HepG2 (cell line): ENCODE results near the gene UCN2. TPM values are rescaled to one million over a fixed set of nuclear protein-coding genes. Genes with fewer than 3 reads are reported as not detected.

Experiments used
- CHCHD3 ChIP-seq: sonication (generic); formaldehyde crosslinking; IDR thresholded peaks from 2 replicates; pipeline ENCODE4 v1.8.0; 2022; ENCODE audit warnings: mild to moderate bottlenecking, missing genetic modification reagents, moderate library complexity
- FOXA3 ChIP-seq: IDR thresholded peaks from 2 replicates; pipeline ENCODE4 v1.6.1; 2016; ENCODE audit warnings: missing genetic modification reagents, missing compliant biosample characterization
- GFI1 ChIP-seq: sonication (generic); formaldehyde crosslinking; IDR thresholded peaks from 2 replicates; pipeline ENCODE4 v1.5.0; 2020; ENCODE audit warnings: missing genetic modification reagents, mild to moderate bottlenecking, borderline replicate concordance
- HNF4A ChIP-seq: sonication (generic); formaldehyde crosslinking; IDR thresholded peaks from 2 replicates; pipeline ENCODE4 v1.4.0; 2020; ENCODE audit warnings: missing genetic modification reagents
- JUND ChIP-seq: sonication (generic); formaldehyde crosslinking; IDR thresholded peaks from 2 replicates; pipeline ENCODE4 v1.8.0; 2022; ENCODE audit warnings: mild to moderate bottlenecking, missing genetic modification reagents
- KMT2B ChIP-seq: IDR thresholded peaks from 2 replicates; pipeline ENCODE4 v1.6.1; 2016; ENCODE audit warnings: missing genetic modification reagents, missing compliant biosample characterization
- NFIB ChIP-seq: sonication (generic); formaldehyde crosslinking; IDR thresholded peaks from 2 replicates; pipeline ENCODE4 v1.9.0; 2021; ENCODE audit warnings: missing genetic modification reagents, mild to moderate bottlenecking, borderline replicate concordance
- RBM39 ChIP-seq: fragments of 200-400 bp; formaldehyde crosslinking; IDR thresholded peaks from one replicate; pipeline ENCODE4 v1.6.1; 2018; ENCODE audit warnings: antibody characterized with exemption, mild to moderate bottlenecking, low read depth, low read length; ENCODE audit not compliant: poor library complexity, severe bottlenecking
- ZBTB8A ChIP-seq: sonication (generic); formaldehyde crosslinking; IDR thresholded peaks from 2 replicates; pipeline ENCODE4 v1.4.0; 2020; ENCODE audit warnings: mild to moderate bottlenecking, low read depth, missing genetic modification reagents, borderline replicate concordance
- ZNF253 ChIP-seq: sonication (generic); formaldehyde crosslinking; IDR thresholded peaks from 2 replicates; pipeline ENCODE4 v1.8.0; 2022; ENCODE audit warnings: mild to moderate bottlenecking, missing genetic modification reagents, borderline replicate concordance
- ZNF292 ChIP-seq: sonication (generic); formaldehyde crosslinking; IDR thresholded peaks from 2 replicates; pipeline ENCODE4 v1.8.1; 2022; ENCODE audit warnings: mild to moderate bottlenecking, low read depth, missing genetic modification reagents, borderline replicate concordance
- ZNF326 ChIP-seq: sonication (generic); formaldehyde crosslinking; IDR thresholded peaks from 2 replicates; pipeline ENCODE4 v1.4.0; 2020; ENCODE audit warnings: missing genetic modification reagents, borderline replicate concordance
- ZNF383 ChIP-seq: sonication (generic); formaldehyde crosslinking; IDR thresholded peaks from 2 replicates; pipeline ENCODE4 v1.4.0; 2020; ENCODE audit warnings: missing genetic modification reagents, mild to moderate bottlenecking, borderline replicate concordance
- ZNF550 ChIP-seq: sonication (generic); formaldehyde crosslinking; IDR thresholded peaks from 2 replicates; pipeline ENCODE4 v1.4.0; 2020; ENCODE audit warnings: mild to moderate bottlenecking, missing genetic modification reagents, borderline replicate concordance
- ZNF780A ChIP-seq: sonication (generic); formaldehyde crosslinking; IDR thresholded peaks from 2 replicates; pipeline ENCODE4 v1.8.0; 2022; ENCODE audit warnings: mild to moderate bottlenecking, missing genetic modification reagents, moderate library complexity
- ZSCAN25 ChIP-seq: sonication (generic); formaldehyde crosslinking; IDR thresholded peaks from 2 replicates; pipeline ENCODE4 v1.8.0; 2022; ENCODE audit warnings: mild to moderate bottlenecking, missing genetic modification reagents
- polyA plus RNA-seq, 8 experiments: library from polyadenylated mRNA; depleted of rRNA in 3 of 8; stranded (reverse) in 7 of 8; unstranded in 1 of 8; fragments of >200 nt; fragmentation: Illumina TruSeq in 4 of 8; extraction: Trizol in 4 of 8; gene quantifications; 2 replicates each; pipeline versions ENCODE4 v1.2.1 to v1.2.3, GENCODE V29; 2011 to 2016; ENCODE audit warnings: low read depth in 4 of 8, missing spikeins in 1 of 8, mixed read lengths in 1 of 8; ENCODE audit not compliant: insufficient read depth in 1 of 8
- total RNA-seq, 5 experiments: library from RNA; depleted of rRNA; stranded (reverse); fragments of >200 nt; fragmentation: Illumina TruSeq; extraction: Trizol; gene quantifications; 2 replicates each; pipeline ENCODE4 v1.2.3, GENCODE V29; 2016; ENCODE audit warnings: low read depth in 1 of 5
- TF ChIP-seq, protein P1 (sequence below): sonication (generic); formaldehyde crosslinking; IDR thresholded peaks from 2 replicates; pipeline ENCODE4 v1.5.1; 2020; ENCODE audit warnings: mild to moderate bottlenecking, missing genetic modification reagents, borderline replicate concordance
- TF ChIP-seq, protein P2 (sequence below): sonication (generic); formaldehyde crosslinking; IDR thresholded peaks from 2 replicates; pipeline ENCODE4 v1.9.0; 2021; ENCODE audit warnings: missing genetic modification reagents, borderline replicate concordance
- TF ChIP-seq, protein P3 (sequence below): sonication (generic); formaldehyde crosslinking; IDR thresholded peaks from 2 replicates; pipeline ENCODE4 v1.5.0; 2020; ENCODE audit warnings: missing genetic modification reagents, mild to moderate bottlenecking, borderline replicate concordance
- TF ChIP-seq, protein P4 (sequence below): sonication (generic); formaldehyde crosslinking; IDR thresholded peaks from 2 replicates; pipeline ENCODE4 v1.4.0; 2020; ENCODE audit warnings: mild to moderate bottlenecking, missing genetic modification reagents
- TF ChIP-seq, protein P5 (sequence below): sonication (generic); formaldehyde crosslinking; IDR thresholded peaks from 2 replicates; pipeline ENCODE4 v1.5.0; 2020; ENCODE audit warnings: mild to moderate bottlenecking, missing genetic modification reagents

The UCN2 gene
- total and polyA plus RNA-seq, 2 of the 13 experiments (the other 11 are each of a cell fraction or from before 2014, with no cell fraction given) = 0.07 to 1.5 TPM

DNA sequence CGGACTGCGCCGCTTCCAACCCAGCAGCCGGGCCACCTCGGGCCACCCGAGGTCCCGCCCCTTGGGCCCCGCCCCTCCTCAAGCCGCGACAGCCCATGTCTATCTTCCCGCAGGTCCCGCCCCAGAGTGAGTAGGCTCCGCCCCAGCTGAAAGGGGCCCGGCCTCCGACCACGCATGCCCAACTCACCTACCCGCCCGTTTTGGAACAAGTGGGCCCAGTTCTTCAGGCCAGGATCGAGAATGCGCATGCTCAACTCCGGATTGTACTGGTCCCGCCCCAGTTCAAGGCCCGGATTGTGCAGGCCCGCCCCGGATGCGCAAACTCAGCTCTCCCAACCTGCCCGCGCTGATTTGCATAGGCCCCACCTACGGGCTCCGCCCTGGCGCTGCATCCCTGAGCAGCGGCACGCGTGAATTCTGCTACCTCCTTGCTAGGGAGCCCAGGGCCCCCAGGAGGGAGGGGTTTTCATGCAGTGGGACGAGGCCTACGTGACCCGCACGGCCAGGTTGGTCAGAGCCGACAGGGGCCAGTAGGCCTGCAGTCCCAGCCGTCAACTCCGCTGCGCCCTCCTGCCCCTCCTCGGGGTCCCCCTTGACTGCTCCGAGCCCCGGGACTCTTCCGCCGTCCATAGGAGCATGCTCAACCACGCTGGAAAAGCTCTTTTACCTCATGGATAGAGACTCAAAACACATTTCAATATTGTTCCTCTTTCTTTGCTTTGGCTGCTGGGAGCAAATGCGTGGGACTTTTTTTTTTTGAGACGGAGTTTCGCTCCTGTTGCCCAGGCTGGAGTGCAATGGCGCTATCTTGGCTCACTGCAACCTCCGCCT is 6.6 kb downstream of the UCN2 start, which contains the start of gene PFKFB4 (continued):
- TF ChIP-seq ZNF550 (no peak), NFIB (CRISPR knock-in tag) (no peak), ZBTB8A (CRISPR knock-in tag) (no peak), ZNF253 (no peak), ZNF326 (CRISPR knock-in tag) (no peak), GFI1 (CRISPR knock-in tag) (peak; percentile 62; the same call in 1 of the 2 replicates), FOXA3 (CRISPR knock-in tag) (peak; percentile 76), KMT2B (CRISPR knock-in tag) (peak; percentile 48; the same call in 1 of the 2 replicates), ZNF383 (CRISPR knock-in tag) (no peak), ZNF780A (CRISPR knock-in tag) (no peak), RBM39 (no peak), HNF4A (CRISPR knock-in tag) (0 out of 2 replicates have a peak, but pooled peaks have one; percentile 30), ZSCAN25 (CRISPR knock-in tag) (no peak), JUND (no peak), CHCHD3 (no peak), ZNF292 (CRISPR knock-in tag) (0 out of 2 replicates have a peak, but pooled peaks have one; percentile 21)
- TF ChIP-seq, protein P1, sequence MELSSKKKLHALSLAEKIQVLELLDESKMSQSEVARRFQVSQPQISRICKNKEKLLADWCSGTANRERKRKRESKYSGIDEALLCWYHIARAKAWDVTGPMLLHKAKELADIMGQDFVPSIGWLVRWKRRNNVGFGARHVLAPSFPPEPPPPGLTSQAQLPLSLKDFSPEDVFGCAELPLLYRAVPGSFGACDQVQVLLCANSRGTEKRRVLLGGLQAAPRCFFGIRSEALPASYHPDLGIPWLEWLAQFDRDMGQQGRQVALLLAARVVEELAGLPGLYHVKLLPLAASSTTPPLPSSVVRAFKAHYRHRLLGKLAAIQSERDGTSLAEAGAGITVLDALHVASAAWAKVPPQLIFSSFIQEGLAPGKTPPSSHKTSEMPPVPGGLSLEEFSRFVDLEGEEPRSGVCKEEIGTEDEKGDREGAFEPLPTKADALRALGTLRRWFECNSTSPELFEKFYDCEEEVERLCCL (CRISPR knock-in tag) = no peak
- TF ChIP-seq, protein P2, sequence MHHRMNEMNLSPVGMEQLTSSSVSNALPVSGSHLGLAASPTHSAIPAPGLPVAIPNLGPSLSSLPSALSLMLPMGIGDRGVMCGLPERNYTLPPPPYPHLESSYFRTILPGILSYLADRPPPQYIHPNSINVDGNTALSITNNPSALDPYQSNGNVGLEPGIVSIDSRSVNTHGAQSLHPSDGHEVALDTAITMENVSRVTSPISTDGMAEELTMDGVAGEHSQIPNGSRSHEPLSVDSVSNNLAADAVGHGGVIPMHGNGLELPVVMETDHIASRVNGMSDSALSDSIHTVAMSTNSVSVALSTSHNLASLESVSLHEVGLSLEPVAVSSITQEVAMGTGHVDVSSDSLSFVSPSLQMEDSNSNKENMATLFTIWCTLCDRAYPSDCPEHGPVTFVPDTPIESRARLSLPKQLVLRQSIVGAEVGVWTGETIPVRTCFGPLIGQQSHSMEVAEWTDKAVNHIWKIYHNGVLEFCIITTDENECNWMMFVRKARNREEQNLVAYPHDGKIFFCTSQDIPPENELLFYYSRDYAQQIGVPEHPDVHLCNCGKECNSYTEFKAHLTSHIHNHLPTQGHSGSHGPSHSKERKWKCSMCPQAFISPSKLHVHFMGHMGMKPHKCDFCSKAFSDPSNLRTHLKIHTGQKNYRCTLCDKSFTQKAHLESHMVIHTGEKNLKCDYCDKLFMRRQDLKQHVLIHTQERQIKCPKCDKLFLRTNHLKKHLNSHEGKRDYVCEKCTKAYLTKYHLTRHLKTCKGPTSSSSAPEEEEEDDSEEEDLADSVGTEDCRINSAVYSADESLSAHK (CRISPR knock-in tag) = no peak
- TF ChIP-seq, protein P3, sequence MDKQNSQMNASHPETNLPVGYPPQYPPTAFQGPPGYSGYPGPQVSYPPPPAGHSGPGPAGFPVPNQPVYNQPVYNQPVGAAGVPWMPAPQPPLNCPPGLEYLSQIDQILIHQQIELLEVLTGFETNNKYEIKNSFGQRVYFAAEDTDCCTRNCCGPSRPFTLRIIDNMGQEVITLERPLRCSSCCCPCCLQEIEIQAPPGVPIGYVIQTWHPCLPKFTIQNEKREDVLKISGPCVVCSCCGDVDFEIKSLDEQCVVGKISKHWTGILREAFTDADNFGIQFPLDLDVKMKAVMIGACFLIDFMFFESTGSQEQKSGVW = no peak
- TF ChIP-seq, protein P4, sequence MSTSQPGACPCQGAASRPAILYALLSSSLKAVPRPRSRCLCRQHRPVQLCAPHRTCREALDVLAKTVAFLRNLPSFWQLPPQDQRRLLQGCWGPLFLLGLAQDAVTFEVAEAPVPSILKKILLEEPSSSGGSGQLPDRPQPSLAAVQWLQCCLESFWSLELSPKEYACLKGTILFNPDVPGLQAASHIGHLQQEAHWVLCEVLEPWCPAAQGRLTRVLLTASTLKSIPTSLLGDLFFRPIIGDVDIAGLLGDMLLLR (CRISPR knock-in tag) = no peak
- TF ChIP-seq, protein P5, sequence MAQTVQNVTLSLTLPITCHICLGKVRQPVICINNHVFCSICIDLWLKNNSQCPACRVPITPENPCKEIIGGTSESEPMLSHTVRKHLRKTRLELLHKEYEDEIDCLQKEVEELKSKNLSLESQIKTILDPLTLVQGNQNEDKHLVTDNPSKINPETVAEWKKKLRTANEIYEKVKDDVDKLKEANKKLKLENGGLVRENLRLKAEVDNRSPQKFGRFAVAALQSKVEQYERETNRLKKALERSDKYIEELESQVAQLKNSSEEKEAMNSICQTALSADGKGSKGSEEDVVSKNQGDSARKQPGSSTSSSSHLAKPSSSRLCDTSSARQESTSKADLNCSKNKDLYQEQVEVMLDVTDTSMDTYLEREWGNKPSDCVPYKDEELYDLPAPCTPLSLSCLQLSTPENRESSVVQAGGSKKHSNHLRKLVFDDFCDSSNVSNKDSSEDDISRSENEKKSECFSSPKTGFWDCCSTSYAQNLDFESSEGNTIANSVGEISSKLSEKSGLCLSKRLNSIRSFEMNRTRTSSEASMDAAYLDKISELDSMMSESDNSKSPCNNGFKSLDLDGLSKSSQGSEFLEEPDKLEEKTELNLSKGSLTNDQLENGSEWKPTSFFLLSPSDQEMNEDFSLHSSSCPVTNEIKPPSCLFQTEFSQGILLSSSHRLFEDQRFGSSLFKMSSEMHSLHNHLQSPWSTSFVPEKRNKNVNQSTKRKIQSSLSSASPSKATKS (CRISPR knock-in tag) = no peak
